ENCODE results near the gene STX12. TPM values are rescaled to one million over a fixed set of nuclear protein-coding genes. Genes with fewer than 3 reads are reported as not detected.

STX12 gene
- total RNA-seq, 1 experiment from 2014 or later, result 9.9 TPM

- Mint-ChIP-seq H3K4me1 (no peaks in the 10 kb centered on the region), H3K4me3 (no peak overlapping the region), H3K9me3 (no peaks in the 10 kb centered on the region), H3K27me3 (ENCODE audit: low read depth) (no peaks in the 10 kb centered on the region), H3K36me3 (ENCODE audit: insufficient read depth in 1 of 3, low read depth in 3 of 3) (peaks cover 3 to 16% (median 4%) of the 10 kb centered on the region in 3 experiments; a peak in 4 of 7 replicates), H3K27ac (no peak overlapping the region)
- no peak overlapping the region for H3K56ac ChIP-seq (ENCODE audit: insufficient read length, low read depth, low read length)
- no peaks in the 10 kb centered on the region for H3K23me2 ChIP-seq (ENCODE audit: insufficient read length, low read depth, low read length, poor library complexity, severe bottlenecking)
- no CpG with 5 or more reads among the region's 8 CpGs for WGBS (ENCODE audit: extremely low coverage, insufficient read length, low lambda C conversion rate)
- no peak overlapping the region for H3T11ph ChIP-seq (ENCODE audit: low read length)
- H3K9me3 ChIP-seq (ENCODE audit: control insufficient read depth, low read depth, low read length), result no peaks in the 10 kb centered on the region
- no peak overlapping the region for H2AK5ac ChIP-seq (ENCODE audit: insufficient read length, low read length)
- no peak overlapping the region for H2BK120ac ChIP-seq (ENCODE audit: low read depth, low read length, poor library complexity, severe bottlenecking)
- no peak overlapping the region for H2BK20ac ChIP-seq (ENCODE audit: low read depth, low read length, poor library complexity, severe bottlenecking)
- no peak overlapping the region for H2BK15ac ChIP-seq (ENCODE audit: low read depth, low read length)
- no peak overlapping the region for H3K27ac ChIP-seq (ENCODE audit: insufficient read length, low read depth, low read length)
- H3K18ac ChIP-seq (ENCODE audit: insufficient read length, low read depth, low read length), result no peak overlapping the region
- no peak overlapping the region for H3K4me2 ChIP-seq (ENCODE audit: insufficient read depth, insufficient read length, low read length)
- no peak overlapping the region for H3K14ac ChIP-seq (ENCODE audit: insufficient read depth, low read length)
- DNase-seq, result no peak
- H3K79me2 ChIP-seq (ENCODE audit: insufficient read depth, low read length), result no peaks in the 10 kb centered on the region
- H3K23ac ChIP-seq (ENCODE audit: insufficient read length, low read depth, low read length), result no peak overlapping the region
- H4K91ac ChIP-seq (ENCODE audit: insufficient read length, low read depth, low read length), result no peak overlapping the region
- H4K5ac ChIP-seq (ENCODE audit: insufficient read length, low read depth, low read length), result no peak overlapping the region
- H3K4ac ChIP-seq (ENCODE audit: low read depth, low read length), result no peak overlapping the region
- no peaks in the 10 kb centered on the region for H4K20me1 ChIP-seq (ENCODE audit: control insufficient read depth, insufficient read depth, insufficient read length)
- H2AFZ ChIP-seq (ENCODE audit: low read length), result no peak overlapping the region
- TF ChIP-seq CTCF (conservative IDR thresholded peaks at IDR 0.05), result no peak
- H3K4me1 ChIP-seq (ENCODE audit: insufficient read depth, low read length), result no peaks in the 10 kb centered on the region
- no peak overlapping the region for H4K8ac ChIP-seq (replicated peaks; ENCODE audit: insufficient read length, low read depth, low read length)
- H3K9ac ChIP-seq (ENCODE audit: extremely low read depth, insufficient read length, low read length), result no peak overlapping the region
- no peaks in the 10 kb centered on the region for H3K79me1 ChIP-seq (ENCODE audit: insufficient read depth, low read depth, low read length, poor library complexity, severe bottlenecking)
- H3K27me3 ChIP-seq (ENCODE audit: insufficient read depth, low read length), result no peaks in the 10 kb centered on the region
- no peak overlapping the region for H2BK12ac ChIP-seq (ENCODE audit: insufficient read length, low read depth, low read length)
- no peak overlapping the region for H2BK5ac ChIP-seq (ENCODE audit: insufficient read length, low read length)
Observed at GRCh38 chr1:27821761-27822315, 48.8 kb downstream of the STX12 start.
